ENCODE measurements around the gene NFKB2. TPM values are rescaled to one million over a fixed set of nuclear protein-coding genes. Genes with fewer than 3 reads are reported as not detected.

NFKB2 gene
- total RNA-seq, 2 experiments from 2014 or later: 240 to 256 TPM

DNA sequence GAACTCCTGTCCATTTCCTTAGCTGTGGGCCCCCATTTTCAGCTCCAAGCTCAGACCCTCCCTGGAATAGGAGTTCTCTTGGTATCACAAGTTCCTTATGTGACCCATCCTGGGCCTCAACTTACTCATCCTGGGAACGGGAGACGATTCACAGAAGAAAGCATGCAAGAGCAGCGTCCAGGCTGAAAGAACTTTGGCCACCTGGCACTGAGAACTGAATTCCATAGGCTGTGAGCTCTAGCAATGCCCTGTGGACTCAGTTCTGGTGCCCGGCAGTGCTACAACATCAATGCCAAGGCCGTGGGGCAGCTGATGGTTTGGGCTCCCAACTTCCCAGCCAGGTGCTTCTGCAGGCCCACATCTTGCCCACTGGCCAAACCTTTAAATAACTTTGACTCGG lies 40.8 kb downstream of the NFKB2 start:
- ATAC-seq (ENCODE audit: poor library complexity): no peak
- Mint-ChIP-seq H3K4me1 (ENCODE audit: low read depth) (peaks cover 64% of the 10 kb centered on the region), H3K36me3 (ENCODE audit: low read depth) (peaks cover 10% of the 10 kb centered on the region), H3K4me3 (peak overlapping the region; percentile 85), H3K9me3 (no peaks in the 10 kb centered on the region), H3K27me3 (no peaks in the 10 kb centered on the region), H3K27ac (peak overlapping the region; percentile 92)
- TF ChIP-seq, protein P1, sequence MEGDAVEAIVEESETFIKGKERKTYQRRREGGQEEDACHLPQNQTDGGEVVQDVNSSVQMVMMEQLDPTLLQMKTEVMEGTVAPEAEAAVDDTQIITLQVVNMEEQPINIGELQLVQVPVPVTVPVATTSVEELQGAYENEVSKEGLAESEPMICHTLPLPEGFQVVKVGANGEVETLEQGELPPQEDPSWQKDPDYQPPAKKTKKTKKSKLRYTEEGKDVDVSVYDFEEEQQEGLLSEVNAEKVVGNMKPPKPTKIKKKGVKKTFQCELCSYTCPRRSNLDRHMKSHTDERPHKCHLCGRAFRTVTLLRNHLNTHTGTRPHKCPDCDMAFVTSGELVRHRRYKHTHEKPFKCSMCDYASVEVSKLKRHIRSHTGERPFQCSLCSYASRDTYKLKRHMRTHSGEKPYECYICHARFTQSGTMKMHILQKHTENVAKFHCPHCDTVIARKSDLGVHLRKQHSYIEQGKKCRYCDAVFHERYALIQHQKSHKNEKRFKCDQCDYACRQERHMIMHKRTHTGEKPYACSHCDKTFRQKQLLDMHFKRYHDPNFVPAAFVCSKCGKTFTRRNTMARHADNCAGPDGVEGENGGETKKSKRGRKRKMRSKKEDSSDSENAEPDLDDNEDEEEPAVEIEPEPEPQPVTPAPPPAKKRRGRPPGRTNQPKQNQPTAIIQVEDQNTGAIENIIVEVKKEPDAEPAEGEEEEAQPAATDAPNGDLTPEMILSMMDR (IDR thresholded peaks at IDR 0.05): no peak
- no peaks in the 10 kb centered on the region for H3K27me3 ChIP-seq (ENCODE audit: control insufficient read depth in 1 of 2, insufficient read depth in 2 of 2, low read length in 2 of 2)
- H3K9me3 ChIP-seq (ENCODE audit: control insufficient read depth in 1 of 2, insufficient read depth in 1 of 2, low read length in 2 of 2): no peaks in the 10 kb centered on the region
- DNase-seq: no peak
- CTCF ChIA-PET: interaction anchor here (0.7 to 1.3 kb wide), 3 partner anchors 13 to 207 kb away, joined by 3 to 4 read pairs (median 4); no protein-coding TSS in a partner anchor
- intact Hi-C loops (cut with DNase I, micrococcal nuclease): no loop called here
- POLR2A ChIA-PET: interaction anchor here (0.7 to 5.9 kb wide), 8 partner anchors 14 to 450 kb away, joined by 3 to 131 read pairs (median 4); partner anchors contain the start of genes ACTR1A, C10orf95, FBXL15 and NFKB2
- peak overlapping the region in 1 of 2 donors; percentile 33 for H3K27ac ChIP-seq (ENCODE audit: low read depth in 1 of 2, low read length in 2 of 2)
- H3K4me3 ChIP-seq (ENCODE audit: low read length): peak overlapping the region; percentile 64
- H3K4me1 ChIP-seq (ENCODE audit: insufficient read depth, low read length): peaks cover 67% of the 10 kb centered on the region
- H3K36me3 ChIP-seq (ENCODE audit: insufficient read depth, low read length): no peaks in the 10 kb centered on the region

DNA sequence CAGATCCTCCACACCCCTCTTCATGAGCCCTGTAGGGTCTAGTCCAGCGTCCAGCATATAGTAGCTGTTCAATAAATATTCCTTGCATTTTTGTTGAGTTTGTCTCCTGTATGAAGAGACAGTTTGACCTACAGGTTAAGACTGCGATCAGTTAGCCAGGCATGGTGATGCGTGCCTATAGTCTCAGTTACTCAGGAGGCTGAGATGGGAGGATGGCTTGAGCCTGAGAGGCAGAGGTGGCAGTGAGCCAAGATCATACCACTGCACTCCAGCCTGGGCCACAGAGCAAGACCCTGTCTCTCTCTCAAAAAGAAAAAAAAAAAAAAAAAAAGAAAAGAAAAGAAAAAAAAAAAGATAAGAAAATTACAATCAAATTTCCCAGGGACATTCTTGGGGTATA lies 42.0 kb downstream of the NFKB2 start:
- Histone ChIP-seq H3K4me3 (ENCODE audit: low read length) (no peak overlapping the region), H3K4me1 (ENCODE audit: insufficient read depth, low read length) (peaks cover 58% of the 10 kb centered on the region)
- H3K4me1 Mint-ChIP-seq (ENCODE audit: low read depth): peaks cover 53% of the 10 kb centered on the region

DNA sequence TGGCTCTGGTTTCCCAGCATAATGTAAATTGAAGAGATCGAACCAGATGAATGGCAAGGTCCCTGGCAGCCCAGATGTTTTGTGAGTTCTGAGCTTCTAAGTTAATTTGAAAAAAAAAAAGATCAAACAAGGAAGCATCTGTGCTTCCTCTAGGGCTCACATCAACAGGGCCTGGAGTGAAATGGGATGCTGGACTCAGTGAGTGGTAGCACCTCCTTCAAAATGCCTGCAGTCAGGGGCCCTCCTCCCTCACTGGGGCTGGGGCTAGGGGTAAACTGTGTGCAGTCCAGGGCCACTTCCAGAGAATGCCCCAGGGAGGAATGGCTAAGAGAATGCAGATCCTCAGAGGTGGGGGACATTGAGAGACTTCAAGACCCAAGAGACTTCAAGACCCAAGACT lies 42.9 kb downstream of the NFKB2 start:
- Histone ChIP-seq H3K4me1 (ENCODE audit: insufficient read depth, low read length) (peaks cover 49% of the 10 kb centered on the region), H3K27ac (ENCODE audit: low read depth in 1 of 2, low read length in 2 of 2) (no peak overlapping the region), H3K27me3 (ENCODE audit: control insufficient read depth in 1 of 2, insufficient read depth in 2 of 2, low read length in 2 of 2) (no peaks in the 10 kb centered on the region), H3K9me3 (ENCODE audit: control insufficient read depth in 1 of 2, insufficient read depth in 1 of 2, low read length in 2 of 2) (no peaks in the 10 kb centered on the region), H3K4me3 (ENCODE audit: low read length) (no peak overlapping the region), H3K36me3 (ENCODE audit: insufficient read depth, low read length) (no peaks in the 10 kb centered on the region)
- Mint-ChIP-seq H3K4me3 (no peak overlapping the region), H3K9me3 (no peaks in the 10 kb centered on the region), H3K27ac (no peak overlapping the region), H3K36me3 (ENCODE audit: low read depth) (no peaks in the 10 kb centered on the region), H3K27me3 (no peaks in the 10 kb centered on the region), H3K4me1 (ENCODE audit: low read depth) (peaks cover 46% of the 10 kb centered on the region)
- ATAC-seq (ENCODE audit: poor library complexity) (no peak), DNase-seq (no peak)
- TF ChIP-seq, protein P1 (IDR thresholded peaks at IDR 0.05): no peak
- intact Hi-C loops (cut with DNase I, micrococcal nuclease): no loop called here
- CTCF ChIA-PET: no interaction called here
- POLR2A ChIA-PET: no interaction called here

More for the DNA sequence above, 42.0 kb downstream of the NFKB2 start:
- no peaks in the 10 kb centered on the region for H3K9me3 ChIP-seq (ENCODE audit: control insufficient read depth in 1 of 2, insufficient read depth in 1 of 2, low read length in 2 of 2)
- Mint-ChIP-seq H3K27ac (peak overlapping the region; percentile 19), H3K9me3 (no peaks in the 10 kb centered on the region), H3K36me3 (ENCODE audit: low read depth) (peaks cover 4% of the 10 kb centered on the region), H3K27me3 (no peaks in the 10 kb centered on the region), H3K4me3 (no peak overlapping the region)
- TF ChIP-seq, protein P1 (IDR thresholded peaks at IDR 0.05): no peak
- ChIA-PET CTCF (interaction anchor here (0.8 to 1.3 kb wide), 2 partner anchors 11 to 208 kb away, joined by 3 to 4 read pairs; no protein-coding TSS in a partner anchor), POLR2A (interaction anchor here (1.3 to 3.2 kb wide), 2 partner anchors 16 to 28 kb away, joined by 3 to 28 read pairs; partner anchors contain the start of gene FBXL15)
- H3K27ac ChIP-seq (ENCODE audit: low read depth in 1 of 2, low read length in 2 of 2): no peak overlapping the region
- no peaks in the 10 kb centered on the region for H3K27me3 ChIP-seq (ENCODE audit: control insufficient read depth in 1 of 2, insufficient read depth in 2 of 2, low read length in 2 of 2)
- no peaks in the 10 kb centered on the region for H3K36me3 ChIP-seq (ENCODE audit: insufficient read depth, low read length)
- intact Hi-C loops (cut with DNase I, micrococcal nuclease): no loop called here
- ATAC-seq (ENCODE audit: poor library complexity): no peak
- DNase-seq: no peak
